Liver (tissue), 3 donors: ENCODE measurements around the gene CFAP54.

Source experiments
- EGR1 ChIP-seq, 2 donors: IDR thresholded peaks; 2 replicates each; pipeline ENCODE4 v1.6.1; 2016 to 2018; ENCODE audit warnings: antibody characterized with exemption in 2 of 2, low read depth in 2 of 2
- FOXA1 ChIP-seq: IDR thresholded peaks from 2 replicates; pipeline ENCODE4 v1.6.1; 2016; ENCODE audit warnings: antibody characterized with exemption
- GABPA ChIP-seq, 2 donors: IDR thresholded peaks in 1 of 2; conservative IDR thresholded peaks in 1 of 2; 2 replicates each; pipeline ENCODE4 v1.6.1; 2016; ENCODE audit warnings: antibody characterized with exemption in 2 of 2, mild to moderate bottlenecking in 1 of 2, moderate library complexity in 1 of 2
- RAD21 ChIP-seq, 2 donors: IDR thresholded peaks; 2 replicates each; pipeline ENCODE4 v1.6.1; 2016; ENCODE audit warnings: antibody characterized with exemption in 2 of 2, mild to moderate bottlenecking in 2 of 2
- SP1 ChIP-seq: IDR thresholded peaks from 2 replicates; pipeline ENCODE4 v1.6.1; 2018; ENCODE audit warnings: antibody characterized with exemption, mild to moderate bottlenecking
- TAF1 ChIP-seq: conservative IDR thresholded peaks from 2 replicates; pipeline ENCODE4 v1.6.1; 2016; ENCODE audit warnings: antibody characterized with exemption, mild to moderate bottlenecking
- YY1 ChIP-seq: IDR thresholded peaks from 2 replicates; pipeline ENCODE4 v1.6.1; 2016; ENCODE audit warnings: antibody characterized with exemption, mild to moderate bottlenecking
- TF ChIP-seq, protein P1 (sequence below): fragments of 150-350 bp; IDR thresholded peaks from 2 replicates; pipeline ENCODE4 v1.5.1; 2017; ENCODE audit warnings: improper control_type of control experiment, low read depth, low read length; ENCODE audit not compliant: missing input control
- TF ChIP-seq, protein P2 (sequence below): IDR thresholded peaks from 2 replicates; pipeline ENCODE4 v1.6.1; 2016; ENCODE audit warnings: antibody characterized with exemption, mild to moderate bottlenecking
- TF ChIP-seq, protein P3 (sequence below): IDR thresholded peaks from 2 replicates; pipeline ENCODE4 v1.6.1; 2016; ENCODE audit warnings: antibody characterized with exemption
- TF ChIP-seq, protein P4 (sequence below): IDR thresholded peaks from 2 replicates; pipeline ENCODE4 v1.6.1; 2016; ENCODE audit warnings: antibody characterized with exemption
- TF ChIP-seq, protein P5 (sequence below): IDR thresholded peaks from 2 replicates; pipeline ENCODE4 v1.6.1; 2016; ENCODE audit warnings: antibody characterized with exemption
- donor health status: healthy.
- donor health status: healthy.

DNA sequence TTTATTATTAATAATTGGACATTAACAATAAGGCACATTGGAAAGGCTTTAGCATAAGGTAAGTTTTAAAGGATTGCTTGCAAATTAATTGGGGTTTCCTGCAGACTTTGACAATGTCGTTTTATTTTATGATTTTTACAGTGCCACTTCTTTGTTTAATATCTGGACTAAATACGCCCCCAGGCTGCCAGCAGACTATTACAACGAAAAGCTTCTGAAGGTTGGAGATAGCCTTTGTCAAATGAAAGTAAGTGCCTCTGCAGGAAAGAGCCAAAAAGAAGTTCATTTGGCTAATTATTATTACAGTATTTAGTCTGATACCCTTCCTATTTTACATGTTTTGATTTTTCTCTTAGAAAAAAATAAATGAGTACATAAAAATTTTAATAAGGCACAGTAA is 11.3 kb downstream of the CFAP54 start:
- TF ChIP-seq, protein P1, sequence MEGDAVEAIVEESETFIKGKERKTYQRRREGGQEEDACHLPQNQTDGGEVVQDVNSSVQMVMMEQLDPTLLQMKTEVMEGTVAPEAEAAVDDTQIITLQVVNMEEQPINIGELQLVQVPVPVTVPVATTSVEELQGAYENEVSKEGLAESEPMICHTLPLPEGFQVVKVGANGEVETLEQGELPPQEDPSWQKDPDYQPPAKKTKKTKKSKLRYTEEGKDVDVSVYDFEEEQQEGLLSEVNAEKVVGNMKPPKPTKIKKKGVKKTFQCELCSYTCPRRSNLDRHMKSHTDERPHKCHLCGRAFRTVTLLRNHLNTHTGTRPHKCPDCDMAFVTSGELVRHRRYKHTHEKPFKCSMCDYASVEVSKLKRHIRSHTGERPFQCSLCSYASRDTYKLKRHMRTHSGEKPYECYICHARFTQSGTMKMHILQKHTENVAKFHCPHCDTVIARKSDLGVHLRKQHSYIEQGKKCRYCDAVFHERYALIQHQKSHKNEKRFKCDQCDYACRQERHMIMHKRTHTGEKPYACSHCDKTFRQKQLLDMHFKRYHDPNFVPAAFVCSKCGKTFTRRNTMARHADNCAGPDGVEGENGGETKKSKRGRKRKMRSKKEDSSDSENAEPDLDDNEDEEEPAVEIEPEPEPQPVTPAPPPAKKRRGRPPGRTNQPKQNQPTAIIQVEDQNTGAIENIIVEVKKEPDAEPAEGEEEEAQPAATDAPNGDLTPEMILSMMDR: no peak
- TF ChIP-seq RAD21 (IDR thresholded peaks at IDR 0.05) (peak in 1 of 2 donors; percentile 25), YY1 (no peak), SP1 (no peak), TAF1 (no peak), FOXA1 (no peak), GABPA (IDR thresholded peaks at IDR 0.05 in 1 of 2, conservative IDR thresholded peaks at IDR 0.05 in 1 of 2) (no peak), EGR1 (IDR thresholded peaks at IDR 0.05; ENCODE audit: low read depth in 2 of 2) (no peak)
- TF ChIP-seq, protein P2, sequence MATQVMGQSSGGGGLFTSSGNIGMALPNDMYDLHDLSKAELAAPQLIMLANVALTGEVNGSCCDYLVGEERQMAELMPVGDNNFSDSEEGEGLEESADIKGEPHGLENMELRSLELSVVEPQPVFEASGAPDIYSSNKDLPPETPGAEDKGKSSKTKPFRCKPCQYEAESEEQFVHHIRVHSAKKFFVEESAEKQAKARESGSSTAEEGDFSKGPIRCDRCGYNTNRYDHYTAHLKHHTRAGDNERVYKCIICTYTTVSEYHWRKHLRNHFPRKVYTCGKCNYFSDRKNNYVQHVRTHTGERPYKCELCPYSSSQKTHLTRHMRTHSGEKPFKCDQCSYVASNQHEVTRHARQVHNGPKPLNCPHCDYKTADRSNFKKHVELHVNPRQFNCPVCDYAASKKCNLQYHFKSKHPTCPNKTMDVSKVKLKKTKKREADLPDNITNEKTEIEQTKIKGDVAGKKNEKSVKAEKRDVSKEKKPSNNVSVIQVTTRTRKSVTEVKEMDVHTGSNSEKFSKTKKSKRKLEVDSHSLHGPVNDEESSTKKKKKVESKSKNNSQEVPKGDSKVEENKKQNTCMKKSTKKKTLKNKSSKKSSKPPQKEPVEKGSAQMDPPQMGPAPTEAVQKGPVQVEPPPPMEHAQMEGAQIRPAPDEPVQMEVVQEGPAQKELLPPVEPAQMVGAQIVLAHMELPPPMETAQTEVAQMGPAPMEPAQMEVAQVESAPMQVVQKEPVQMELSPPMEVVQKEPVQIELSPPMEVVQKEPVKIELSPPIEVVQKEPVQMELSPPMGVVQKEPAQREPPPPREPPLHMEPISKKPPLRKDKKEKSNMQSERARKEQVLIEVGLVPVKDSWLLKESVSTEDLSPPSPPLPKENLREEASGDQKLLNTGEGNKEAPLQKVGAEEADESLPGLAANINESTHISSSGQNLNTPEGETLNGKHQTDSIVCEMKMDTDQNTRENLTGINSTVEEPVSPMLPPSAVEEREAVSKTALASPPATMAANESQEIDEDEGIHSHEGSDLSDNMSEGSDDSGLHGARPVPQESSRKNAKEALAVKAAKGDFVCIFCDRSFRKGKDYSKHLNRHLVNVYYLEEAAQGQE: no peak
- TF ChIP-seq, protein P3, sequence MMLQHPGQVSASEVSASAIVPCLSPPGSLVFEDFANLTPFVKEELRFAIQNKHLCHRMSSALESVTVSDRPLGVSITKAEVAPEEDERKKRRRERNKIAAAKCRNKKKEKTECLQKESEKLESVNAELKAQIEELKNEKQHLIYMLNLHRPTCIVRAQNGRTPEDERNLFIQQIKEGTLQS: no peak
- TF ChIP-seq, protein P4, sequence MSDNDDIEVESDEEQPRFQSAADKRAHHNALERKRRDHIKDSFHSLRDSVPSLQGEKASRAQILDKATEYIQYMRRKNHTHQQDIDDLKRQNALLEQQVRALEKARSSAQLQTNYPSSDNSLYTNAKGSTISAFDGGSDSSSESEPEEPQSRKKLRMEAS: no peak
- TF ChIP-seq, protein P5, sequence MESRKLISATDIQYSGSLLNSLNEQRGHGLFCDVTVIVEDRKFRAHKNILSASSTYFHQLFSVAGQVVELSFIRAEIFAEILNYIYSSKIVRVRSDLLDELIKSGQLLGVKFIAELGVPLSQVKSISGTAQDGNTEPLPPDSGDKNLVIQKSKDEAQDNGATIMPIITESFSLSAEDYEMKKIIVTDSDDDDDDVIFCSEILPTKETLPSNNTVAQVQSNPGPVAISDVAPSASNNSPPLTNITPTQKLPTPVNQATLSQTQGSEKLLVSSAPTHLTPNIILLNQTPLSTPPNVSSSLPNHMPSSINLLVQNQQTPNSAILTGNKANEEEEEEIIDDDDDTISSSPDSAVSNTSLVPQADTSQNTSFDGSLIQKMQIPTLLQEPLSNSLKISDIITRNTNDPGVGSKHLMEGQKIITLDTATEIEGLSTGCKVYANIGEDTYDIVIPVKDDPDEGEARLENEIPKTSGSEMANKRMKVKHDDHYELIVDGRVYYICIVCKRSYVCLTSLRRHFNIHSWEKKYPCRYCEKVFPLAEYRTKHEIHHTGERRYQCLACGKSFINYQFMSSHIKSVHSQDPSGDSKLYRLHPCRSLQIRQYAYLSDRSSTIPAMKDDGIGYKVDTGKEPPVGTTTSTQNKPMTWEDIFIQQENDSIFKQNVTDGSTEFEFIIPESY: no peak
